ENCODE measurements around the gene C16orf90.

DNA sequence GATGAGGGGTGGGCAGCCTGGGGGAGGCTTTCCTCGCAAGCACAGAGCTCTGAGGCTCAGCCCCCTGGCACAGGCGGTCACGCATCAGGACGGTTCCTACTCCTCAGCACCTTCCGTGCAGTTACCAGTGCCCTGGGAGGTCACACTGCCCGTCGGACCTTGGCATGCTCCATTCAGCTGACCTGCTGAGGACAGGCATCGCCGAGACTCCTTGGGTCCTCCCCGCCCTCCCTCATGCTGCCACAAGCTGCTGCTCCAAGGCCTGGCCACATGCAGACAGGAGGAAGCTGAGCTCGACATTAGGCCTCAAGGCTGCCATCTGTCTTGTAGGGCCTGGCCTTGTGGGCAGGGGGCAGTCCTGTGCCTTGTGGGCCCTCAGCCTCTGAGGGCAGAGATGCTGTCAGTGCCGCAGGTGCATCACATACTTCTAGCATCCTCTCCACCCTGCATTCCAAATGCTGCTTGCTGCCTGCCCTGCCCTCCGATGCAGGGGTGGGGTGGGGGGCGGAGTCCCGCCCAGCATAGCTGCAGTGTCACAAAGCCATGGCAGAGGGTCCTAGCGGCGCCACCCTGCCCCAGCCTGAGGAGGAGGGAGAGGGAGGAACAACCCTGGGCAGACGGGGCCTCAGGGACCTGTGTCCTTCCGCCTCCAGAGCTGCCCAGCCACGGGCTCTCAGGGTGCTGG is 9.3 kb downstream of the C16orf90 start:
- TF ChIP-seq, protein P1, sequence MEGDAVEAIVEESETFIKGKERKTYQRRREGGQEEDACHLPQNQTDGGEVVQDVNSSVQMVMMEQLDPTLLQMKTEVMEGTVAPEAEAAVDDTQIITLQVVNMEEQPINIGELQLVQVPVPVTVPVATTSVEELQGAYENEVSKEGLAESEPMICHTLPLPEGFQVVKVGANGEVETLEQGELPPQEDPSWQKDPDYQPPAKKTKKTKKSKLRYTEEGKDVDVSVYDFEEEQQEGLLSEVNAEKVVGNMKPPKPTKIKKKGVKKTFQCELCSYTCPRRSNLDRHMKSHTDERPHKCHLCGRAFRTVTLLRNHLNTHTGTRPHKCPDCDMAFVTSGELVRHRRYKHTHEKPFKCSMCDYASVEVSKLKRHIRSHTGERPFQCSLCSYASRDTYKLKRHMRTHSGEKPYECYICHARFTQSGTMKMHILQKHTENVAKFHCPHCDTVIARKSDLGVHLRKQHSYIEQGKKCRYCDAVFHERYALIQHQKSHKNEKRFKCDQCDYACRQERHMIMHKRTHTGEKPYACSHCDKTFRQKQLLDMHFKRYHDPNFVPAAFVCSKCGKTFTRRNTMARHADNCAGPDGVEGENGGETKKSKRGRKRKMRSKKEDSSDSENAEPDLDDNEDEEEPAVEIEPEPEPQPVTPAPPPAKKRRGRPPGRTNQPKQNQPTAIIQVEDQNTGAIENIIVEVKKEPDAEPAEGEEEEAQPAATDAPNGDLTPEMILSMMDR (IDR thresholded peaks at IDR 0.05; ENCODE audit: low read length), result no peak
- no peak for TF ChIP-seq EZH2phosphoT487 (IDR thresholded peaks at IDR 0.05; ENCODE audit: low read length)

All from MM.1S (cell line).